Fibroblast of upper back skin (primary cell): Measurements from ENCODE around the gene SLC26A9.
"Not testable (repeated sequence)": the region's sequence is repeated elsewhere in the genome, so short reads cannot be mapped to it uniquely, and the experiment has no call there.

Experiments
- DNase-seq: peaks from one replicate; pipeline ENCODE4 v3.0.0-alpha.2; 2013

Gene SLC26A9

GRCh38 chr1:205889006-205889405, 54.2 kb downstream of the SLC26A9 start:
- not testable (repeated sequence) for DNase-seq

GRCh38 chr1:205883792-205884191, 59.5 kb downstream of the SLC26A9 start:
- no peak for DNase-seq

- DNase-seq, result no peak
These were observed 62.3 kb downstream of the SLC26A9 start for GRCh38 chr1:205880923-205881322.

- DNase-seq, result no peak
These were observed 63.3 kb downstream of the SLC26A9 start for GRCh38 chr1:205879974-205880373.

GRCh38 chr1:205878026-205878425, 65.2 kb downstream of the SLC26A9 start:
- no peak for DNase-seq

GRCh38 chr1:205873148-205873547, 70.1 kb downstream of the SLC26A9 start:
- not testable (repeated sequence) for DNase-seq

- no peak for DNase-seq
These were observed 73.0 kb downstream of the SLC26A9 start for GRCh38 chr1:205870236-205870635.
